Endothelial cell of umbilical vein (primary cell): Measurements from ENCODE around the gene STX16. TPM values are rescaled to one million over a fixed set of nuclear protein-coding genes. Genes with fewer than 3 reads are reported as not detected.

Source experiments
- BruUV-seq: library from RNA; stranded (reverse); fragments of 400-500 nt; replicated peaks from 2 replicates; lab custom pipeline; 2021; lab: Mats Ljungman, UMichigan
- CTCF ChIA-PET: fragments of 300-600, 350-600 bp; sonication (Branson Sonifier 250); formaldehyde crosslinking; loops from one replicate; lab custom pipeline; 2021; ENCODE audit warnings: antibody characterized with exemption, inconsistent platforms; lab: Charles Lee
- POLR2A ChIA-PET: fragments of 300-600, 350-600 bp; sonication (Branson Sonifier 250); formaldehyde crosslinking; loops from one replicate; lab custom pipeline; 2021; ENCODE audit warnings: antibody characterized with exemption, inconsistent platforms; lab: Charles Lee
- DNase-seq: peaks from one replicate; pipeline ENCODE4 v3.0.0-alpha.2; 2011; ENCODE audit warnings: low read depth, low spot score
- FAIRE-seq: peaks from 2 replicates; lab custom pipeline; 2011; peaks lifted over from hg19 to GRCh38; lab: Jason Lieb, UNC
- H2AFZ ChIP-seq: 2 replicates; pipeline ENCODE4 v1.6.0; 2012; ENCODE audit warnings: low read depth, low read length, control low read depth, inconsistent platforms
- H3K27ac ChIP-seq: 2 replicates; pipeline ENCODE4 v1.5.1; 2011; ENCODE audit warnings: low read depth, mild to moderate bottlenecking, control low read depth, low read length, moderate library complexity; ENCODE audit not compliant: insufficient read depth
- H3K27me3 ChIP-seq, 2 experiments: 2 replicates each; pipeline versions ENCODE4 v1.6.0 to v1.6.1; 2011; ENCODE audit warnings: low read length in 2 of 2, mixed read lengths in 1 of 2; ENCODE audit not compliant: control insufficient read depth in 2 of 2, insufficient read depth in 2 of 2
- H3K36me3 ChIP-seq, 2 experiments: 2 replicates in 1 of 2; 3 replicates in 1 of 2; pipeline ENCODE4 v1.5.1; 2011; ENCODE audit warnings: low read length in 2 of 2, mild to moderate bottlenecking in 1 of 2, moderate library complexity in 1 of 2; ENCODE audit not compliant: control insufficient read depth in 2 of 2, insufficient read depth in 2 of 2; ENCODE audit errors: extremely low read depth in 1 of 2
- H3K4me1 ChIP-seq: 3 replicates; pipeline ENCODE4 v1.5.1; 2011; ENCODE audit warnings: mild to moderate bottlenecking, low read length; ENCODE audit not compliant: control insufficient read depth, insufficient read depth; ENCODE audit errors: extremely low read depth
- H3K4me2 ChIP-seq: 2 replicates; pipeline ENCODE4 v1.6.1; 2011; ENCODE audit warnings: low read length, control low read depth, mixed read lengths; ENCODE audit not compliant: insufficient read depth
- H3K4me3 ChIP-seq, 3 experiments: fragments of 200-600 bp in 1 of 3; sonication (generic), shearing (Covaris generic) in 1 of 3; replicated peaks in 1 of 3; 2 replicates each; pipeline ENCODE4 v1.5.1; 2011 to 2016; ENCODE audit warnings: control low read depth in 3 of 3, low read length in 3 of 3, mild to moderate bottlenecking in 2 of 3, inconsistent platforms in 1 of 3, low read depth in 1 of 3, moderate library complexity in 1 of 3; ENCODE audit not compliant: insufficient read depth in 1 of 3
- H3K79me2 ChIP-seq: 2 replicates; pipeline ENCODE4 v1.6.0; 2012; ENCODE audit warnings: low read length, inconsistent platforms; ENCODE audit not compliant: control insufficient read depth, insufficient read depth
- H3K9ac ChIP-seq: replicated peaks from 2 replicates; pipeline ENCODE3; 2011; ENCODE audit warnings: low read length, control low read depth; ENCODE audit not compliant: insufficient read depth; ENCODE audit errors: extremely low read depth
- H3K9me1 ChIP-seq: replicated peaks from 3 replicates; pipeline ENCODE4 v1.6.0; 2011; ENCODE audit warnings: mild to moderate bottlenecking, low read length; ENCODE audit not compliant: control insufficient read depth, insufficient read depth; ENCODE audit errors: extremely low read depth
- H3K9me3 ChIP-seq: replicated peaks from 2 replicates; pipeline ENCODE4 v1.5.1; 2012; ENCODE audit warnings: low read length, inconsistent platforms; ENCODE audit not compliant: control insufficient read depth, insufficient read depth
- H4K20me1 ChIP-seq: replicated peaks from 2 replicates; pipeline ENCODE3; 2011; ENCODE audit warnings: mild to moderate bottlenecking, low read length; ENCODE audit not compliant: control insufficient read depth, insufficient read depth; ENCODE audit errors: extremely low read depth
- CTCF ChIP-seq, 2 donors: IDR thresholded peaks; 1 replicate in 1 of 2; 2 replicates in 1 of 2; pipeline ENCODE4 v1.5.1; 2011; ENCODE audit warnings: low read length in 2 of 2, mild to moderate bottlenecking in 2 of 2, moderate library complexity in 2 of 2, control low read depth in 1 of 2, inconsistent platforms in 1 of 2, low read depth in 1 of 2; ENCODE audit not compliant: insufficient read depth in 1 of 2; ENCODE audit errors: extremely low read depth in 1 of 2
- EZH2 ChIP-seq: IDR thresholded peaks from 2 replicates; pipeline ENCODE4 v1.6.1; 2012; ENCODE audit warnings: borderline replicate concordance, low read depth, mild to moderate bottlenecking, moderate library complexity, low read length, inconsistent platforms; ENCODE audit not compliant: severe bottlenecking
- FOS ChIP-seq: IDR thresholded peaks from 2 replicates; pipeline ENCODE4 v1.6.1; 2011; ENCODE audit warnings: mild to moderate bottlenecking, low read length, moderate library complexity, borderline replicate concordance; ENCODE audit not compliant: insufficient read depth
- GATA2 ChIP-seq: IDR thresholded peaks from 2 replicates; pipeline ENCODE4 v1.7.0; 2011; ENCODE audit warnings: low read depth, mild to moderate bottlenecking, moderate library complexity, mixed read lengths, low read length; ENCODE audit not compliant: insufficient read length, insufficient read depth
- JUN ChIP-seq: IDR thresholded peaks from 2 replicates; pipeline ENCODE4 v1.6.1; 2011; ENCODE audit warnings: borderline replicate concordance, low read depth; ENCODE audit not compliant: insufficient read length, insufficient read depth
- MAX ChIP-seq: IDR thresholded peaks from 2 replicates; pipeline ENCODE4 v1.6.1; 2011; ENCODE audit not compliant: insufficient read depth, insufficient read length
- MYC ChIP-seq: IDR thresholded peaks from one replicate; pipeline ENCODE4 v1.6.1; 2011; ENCODE audit warnings: mild to moderate bottlenecking, low read depth, low read length
- POLR2A ChIP-seq: IDR thresholded peaks from 2 replicates; pipeline ENCODE4 v1.6.1; 2012; ENCODE audit warnings: low read depth, mild to moderate bottlenecking, control low read depth, low read length
- POLR2AphosphoS5 ChIP-seq: IDR thresholded peaks from 2 replicates; pipeline ENCODE4 v1.6.1; 2012; ENCODE audit warnings: low read depth, mild to moderate bottlenecking, control low read depth, low read length, moderate library complexity; ENCODE audit not compliant: insufficient read depth
- dilution Hi-C: fragments of 300-500 bp; cut with MboI; formaldehyde crosslinking; loops from one replicate; pipeline ENCODE4 v1.15.0; 2019; ENCODE audit warnings: low sequenced_read_pairs; ENCODE audit not compliant: extremely low pct_ligation_motif_present
- intact Hi-C: fragments of 100-400 bp; cut with micrococcal nuclease; formaldehyde crosslinking; loops from one replicate; pipeline ENCODE4 v1.10.0; 2022
- polyA plus RNA-seq, 4 experiments: library from polyadenylated mRNA; depleted of rRNA in 3 of 4; stranded (reverse) in 3 of 4; unstranded in 1 of 4; fragments of >200 nt; gene quantifications; 2 replicates each; pipeline versions ENCODE4 v1.2.1 to v1.2.3, GENCODE V29; 2011 to 2012; ENCODE audit warnings: missing spikeins in 1 of 4
- total RNA-seq: library from RNA; stranded (reverse); gene quantifications from 2 replicates; pipeline ENCODE4 v1.2.3, GENCODE V29; 2021

STX16 gene
- total and polyA plus RNA-seq, 2 donors (not counting 3 experiments of a cell fraction or from before 2014, with no cell fraction given) = 43.1 to 63.5 TPM

- TF ChIP-seq GATA2 (no peak), CTCF (IDR thresholded peaks at IDR 0.05; ENCODE audit: extremely low read depth in 1 of 2, insufficient read depth in 1 of 2, low read depth in 1 of 2, low read length in 2 of 2) (no peak), MAX (no peak), POLR2AphosphoS5 (no peak), JUN (no peak), EZH2 (no peak), POLR2A (no peak), MYC (no peak), FOS (no peak)
- Histone ChIP-seq H3K4me1 (no peaks in the 10 kb centered on the region), H3K9me1 (no peaks in the 10 kb centered on the region), H3K9ac (no peak overlapping the region), H3K4me2 (no peak overlapping the region), H3K36me3 (no peaks in the 10 kb centered on the region), H3K79me2 (no peaks in the 10 kb centered on the region), H3K9me3 (no peaks in the 10 kb centered on the region), H4K20me1 (no peaks in the 10 kb centered on the region), H3K27me3 (peaks cover 0 to 5% of the 10 kb centered on the region in 2 experiments), H3K4me3 (no peak overlapping the region), H2AFZ (no peak overlapping the region), H3K27ac (no peak overlapping the region)
- no TSS peak for BruUV-seq
- CTCF ChIA-PET = no interaction called here
- dilution Hi-C loops = loop anchor here (25.0 kb wide), 1 partner anchor 222 kb away; no protein-coding TSS in a partner anchor
- DNase-seq (no peak), FAIRE-seq (no peak)
- intact Hi-C loops = no loop called here
- POLR2A ChIA-PET = no interaction called here
These were observed 35.9 kb upstream of the STX16 start for GRCh38 chr20:58614984-58615760.
